ENCODE measurements around the gene NRROS.
"Not testable (repeated sequence)": the region's sequence is repeated elsewhere in the genome, so short reads cannot be mapped to it uniquely, and the experiment has no call there.

NRROS gene

DNA sequence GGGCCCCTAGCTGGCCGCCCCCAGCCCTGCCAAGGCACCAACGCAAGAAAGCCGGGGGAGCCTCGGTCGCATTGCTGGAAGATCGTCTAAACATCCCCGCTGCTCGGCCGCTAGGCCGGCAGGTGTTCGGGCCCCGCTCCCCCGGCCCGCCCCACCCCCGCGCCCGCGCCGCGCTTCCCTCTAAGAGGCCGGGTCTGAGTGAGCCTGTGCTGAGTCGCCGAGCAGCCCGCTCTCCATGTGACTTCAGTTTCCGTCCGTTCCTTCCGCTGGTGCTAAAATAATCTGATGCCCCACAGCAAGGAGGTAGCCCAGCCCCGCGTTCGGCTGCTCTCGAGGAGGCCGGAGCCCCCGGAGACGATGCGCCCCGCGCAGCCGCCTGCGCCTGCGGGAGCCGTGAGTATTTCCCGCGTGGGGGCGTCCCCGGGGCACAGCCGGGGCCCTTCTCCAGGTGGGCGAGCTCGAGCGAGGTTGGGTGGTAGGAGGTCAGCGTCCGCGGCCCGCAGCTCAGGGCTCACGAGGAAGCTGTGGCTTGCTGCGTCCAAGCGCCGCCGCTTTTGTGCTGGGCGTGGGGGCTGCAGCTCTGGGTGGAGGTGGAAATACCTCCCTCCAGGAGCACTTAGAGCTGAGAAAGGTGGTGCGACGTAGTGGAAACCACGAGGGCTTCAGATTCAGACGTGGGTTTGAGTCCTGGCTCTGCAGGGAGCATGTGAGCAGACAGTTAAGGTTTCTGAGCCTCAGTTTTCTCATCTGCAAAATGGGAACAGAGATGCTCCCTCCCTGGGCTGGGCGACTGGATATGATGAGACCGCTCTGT, at the start of gene NRROS:
Gene NRROS, plus strand, starts transcription at position 212 of the 814 bp plus-strand sequence. CDS start 14,846 bp downstream, outside the sequence.
- Histone ChIP-seq H3K4me1 (ENCODE audit: insufficient read depth, poor library complexity, severe bottlenecking) (no peaks in the 10 kb centered on the region), H3K27ac (ENCODE audit: poor library complexity, severe bottlenecking) (no peak within 1 kb of the TSS), H3K9me3 (ENCODE audit: severe bottlenecking) (no peaks in the 10 kb centered on the region), H3K4me3 (ENCODE audit: severe bottlenecking) (peak within 1 kb of the TSS; percentile 26), H3K36me3 (ENCODE audit: low read depth) (no peaks in the 10 kb centered on the region), H3K27me3 (ENCODE audit: insufficient read depth, poor library complexity, severe bottlenecking) (peaks cover 16% of the 10 kb centered on the region)
- peak; percentile 69 for ATAC-seq (ENCODE audit: low read depth)
- no peak for DNase-seq (ENCODE audit: low spot score)
- TF ChIP-seq, protein P1, sequence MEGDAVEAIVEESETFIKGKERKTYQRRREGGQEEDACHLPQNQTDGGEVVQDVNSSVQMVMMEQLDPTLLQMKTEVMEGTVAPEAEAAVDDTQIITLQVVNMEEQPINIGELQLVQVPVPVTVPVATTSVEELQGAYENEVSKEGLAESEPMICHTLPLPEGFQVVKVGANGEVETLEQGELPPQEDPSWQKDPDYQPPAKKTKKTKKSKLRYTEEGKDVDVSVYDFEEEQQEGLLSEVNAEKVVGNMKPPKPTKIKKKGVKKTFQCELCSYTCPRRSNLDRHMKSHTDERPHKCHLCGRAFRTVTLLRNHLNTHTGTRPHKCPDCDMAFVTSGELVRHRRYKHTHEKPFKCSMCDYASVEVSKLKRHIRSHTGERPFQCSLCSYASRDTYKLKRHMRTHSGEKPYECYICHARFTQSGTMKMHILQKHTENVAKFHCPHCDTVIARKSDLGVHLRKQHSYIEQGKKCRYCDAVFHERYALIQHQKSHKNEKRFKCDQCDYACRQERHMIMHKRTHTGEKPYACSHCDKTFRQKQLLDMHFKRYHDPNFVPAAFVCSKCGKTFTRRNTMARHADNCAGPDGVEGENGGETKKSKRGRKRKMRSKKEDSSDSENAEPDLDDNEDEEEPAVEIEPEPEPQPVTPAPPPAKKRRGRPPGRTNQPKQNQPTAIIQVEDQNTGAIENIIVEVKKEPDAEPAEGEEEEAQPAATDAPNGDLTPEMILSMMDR (IDR thresholded peaks at IDR 0.05; ENCODE audit: poor library complexity, severe bottlenecking), result no peak

DNA sequence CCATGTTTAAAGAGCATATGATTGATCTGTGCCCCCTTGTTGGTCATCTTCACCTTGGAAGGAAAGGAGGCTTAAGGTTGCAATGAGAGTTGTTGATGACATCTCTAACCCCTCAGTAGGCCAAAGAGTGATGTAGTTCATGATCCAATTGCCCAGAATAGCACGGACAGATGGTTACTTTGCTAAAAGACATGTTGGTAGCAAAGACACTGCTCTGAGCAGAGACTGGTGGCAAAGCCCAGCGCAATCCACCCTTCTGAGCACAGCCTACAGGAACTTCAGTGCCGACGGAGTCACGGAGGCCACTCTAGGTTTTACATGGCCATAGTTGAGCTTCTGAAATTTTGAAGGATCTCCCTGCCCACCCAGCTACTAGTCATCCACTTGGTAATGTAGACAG, 49.2 kb upstream of the NRROS start:
- Histone ChIP-seq H3K4me3 (ENCODE audit: severe bottlenecking) (no peak overlapping the region), H3K27ac (ENCODE audit: poor library complexity, severe bottlenecking) (no peak overlapping the region), H3K27me3 (ENCODE audit: insufficient read depth, poor library complexity, severe bottlenecking) (no peaks in the 10 kb centered on the region), H3K36me3 (ENCODE audit: low read depth) (peaks cover 11% of the 10 kb centered on the region), H3K4me1 (ENCODE audit: insufficient read depth, poor library complexity, severe bottlenecking) (no peaks in the 10 kb centered on the region), H3K9me3 (ENCODE audit: severe bottlenecking) (no peaks in the 10 kb centered on the region)
- DNase-seq (ENCODE audit: low spot score) (no peak), ATAC-seq (ENCODE audit: low read depth) (no peak)
- TF ChIP-seq, protein P1 (IDR thresholded peaks at IDR 0.05; ENCODE audit: poor library complexity, severe bottlenecking), result no peak

DNA sequence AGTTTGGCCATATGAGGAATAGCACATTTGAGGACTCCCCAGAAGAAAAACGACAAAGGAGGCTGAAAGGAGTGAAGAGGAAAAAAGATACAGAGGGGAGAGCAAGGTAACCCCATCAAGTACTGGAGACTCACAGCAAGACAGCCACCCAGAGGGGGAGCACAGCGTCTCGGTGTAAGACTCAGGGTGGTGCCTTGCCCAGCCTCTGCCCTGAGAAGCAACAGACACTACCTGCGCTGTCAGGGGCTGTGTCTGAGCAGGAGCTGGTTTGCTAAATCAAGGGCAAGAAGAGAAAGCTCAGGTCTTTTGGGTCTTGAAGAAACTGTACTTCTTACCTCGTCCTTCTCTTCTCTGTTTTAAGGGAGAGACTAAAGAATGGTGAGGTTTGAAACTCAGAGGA, 43.1 kb upstream of the NRROS start:
- Histone ChIP-seq H3K4me1 (ENCODE audit: insufficient read depth, poor library complexity, severe bottlenecking) (no peaks in the 10 kb centered on the region), H3K27ac (ENCODE audit: poor library complexity, severe bottlenecking) (no peak overlapping the region), H3K4me3 (ENCODE audit: severe bottlenecking) (no peak overlapping the region), H3K27me3 (ENCODE audit: insufficient read depth, poor library complexity, severe bottlenecking) (no peaks in the 10 kb centered on the region), H3K9me3 (ENCODE audit: severe bottlenecking) (no peaks in the 10 kb centered on the region), H3K36me3 (ENCODE audit: low read depth) (no peaks in the 10 kb centered on the region)
- ATAC-seq (ENCODE audit: low read depth) (no peak), DNase-seq (ENCODE audit: low spot score) (no peak)
- TF ChIP-seq, protein P1 (IDR thresholded peaks at IDR 0.05; ENCODE audit: poor library complexity, severe bottlenecking), result no peak

DNA sequence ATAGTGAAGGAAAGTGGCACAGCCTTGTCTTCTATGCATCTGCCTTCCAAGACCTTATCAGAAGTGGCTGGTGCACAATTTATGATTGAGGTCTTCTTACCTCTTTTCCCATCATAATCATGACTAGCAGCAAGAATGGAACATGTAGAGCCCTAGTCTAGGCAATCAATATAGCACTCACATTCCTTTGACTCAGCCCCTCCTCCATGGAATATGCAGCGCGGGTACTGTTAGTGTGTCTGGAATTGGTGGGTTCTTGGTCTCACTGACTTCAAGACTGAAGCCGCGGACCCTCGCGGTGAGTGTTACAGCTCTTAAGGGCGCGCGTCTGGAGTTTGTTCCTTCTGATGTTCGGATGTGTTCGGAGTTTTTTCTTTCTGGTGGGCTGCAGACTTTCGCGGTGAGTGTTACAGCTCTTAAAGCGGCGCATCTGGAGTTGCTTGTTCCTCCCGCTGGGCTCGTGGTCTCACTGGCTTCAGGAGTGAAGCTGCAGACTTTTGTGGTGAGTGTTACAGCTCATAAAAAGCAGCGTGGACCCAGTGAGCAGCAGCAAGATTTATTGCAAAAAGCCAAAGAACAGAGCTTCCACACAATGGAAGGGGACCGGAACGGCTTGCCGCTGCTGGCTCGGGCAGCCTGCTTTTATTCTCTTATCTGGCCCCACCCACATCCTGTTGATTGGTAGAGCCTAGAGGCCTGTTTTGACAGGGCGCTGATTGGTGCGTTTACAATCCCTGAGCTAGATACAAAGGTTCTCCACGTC, 41.3 kb upstream of the NRROS start:
- H3K36me3 ChIP-seq (ENCODE audit: low read depth); H3K4me1 ChIP-seq (ENCODE audit: insufficient read depth, poor library complexity, severe bottlenecking); DNase-seq (ENCODE audit: low spot score); H3K27me3 ChIP-seq (ENCODE audit: insufficient read depth, poor library complexity, severe bottlenecking); ATAC-seq (ENCODE audit: low read depth); H3K9me3 ChIP-seq (ENCODE audit: severe bottlenecking); H3K4me3 ChIP-seq (ENCODE audit: severe bottlenecking); H3K27ac ChIP-seq (ENCODE audit: poor library complexity, severe bottlenecking): not testable (repeated sequence)

- no peak for DNase-seq (ENCODE audit: low spot score)
- no peaks in the 10 kb centered on the region for H3K36me3 ChIP-seq (ENCODE audit: low read depth)
- no peaks in the 10 kb centered on the region for H3K27me3 ChIP-seq (ENCODE audit: insufficient read depth, poor library complexity, severe bottlenecking)
- H3K4me3 ChIP-seq (ENCODE audit: severe bottlenecking), result no peak overlapping the region
- ATAC-seq (ENCODE audit: low read depth), result no peak; the same call in 2 of the 3 replicates
- H3K27ac ChIP-seq (ENCODE audit: poor library complexity, severe bottlenecking), result no peak overlapping the region
- TF ChIP-seq, protein P1 (IDR thresholded peaks at IDR 0.05; ENCODE audit: poor library complexity, severe bottlenecking), result no peak
- H3K4me1 ChIP-seq (ENCODE audit: insufficient read depth, poor library complexity, severe bottlenecking), result no peaks in the 10 kb centered on the region
- H3K9me3 ChIP-seq (ENCODE audit: severe bottlenecking), result no peaks in the 10 kb centered on the region
These were observed 39.8 kb upstream of the NRROS start for GRCh38 chr3:196599734-196600128.
